GM21825 (cell line): ENCODE results near the gene MYO16.

Experiments
- ATAC-seq: cut with Tn5 transposase; IDR thresholded peaks from one replicate; pipeline ENCODE4 v1.9.1; 2021; ENCODE audit warnings: mild to moderate bottlenecking, moderate library complexity; ENCODE audit not compliant: unreplicated experiment

Gene MYO16

GRCh38 chr13:108629181-108629752 is at the start of gene MYO16:
Gene MYO16 (plus strand): TSS chr13:108629611. CDS start chr13:108629845, 234 bp downstream.
- no peak for ATAC-seq

- no peak for ATAC-seq
These were observed 42.6 kb upstream of the MYO16 start for GRCh38 chr13:108586826-108587225.

- ATAC-seq, result no peak
These were observed 40.9 kb upstream of the MYO16 start for GRCh38 chr13:108588516-108588915.

GRCh38 chr13:108594153-108594552 is 35.3 kb upstream of the MYO16 start:
- no peak for ATAC-seq

- ATAC-seq, result no peak
These were observed 33.8 kb upstream of the MYO16 start for GRCh38 chr13:108595436-108596274.

GRCh38 chr13:108597943-108598342 is 31.5 kb upstream of the MYO16 start:
- ATAC-seq, result no peak

GRCh38 chr13:108606424-108606823 is 23.0 kb upstream of the MYO16 start:
- no peak for ATAC-seq

- no peak for ATAC-seq
These were observed 20.1 kb upstream of the MYO16 start for GRCh38 chr13:108609353-108609752.

- ATAC-seq, result no peak
These were observed 18.9 kb upstream of the MYO16 start for GRCh38 chr13:108610507-108610906.

GRCh38 chr13:108615241-108615640 is 14.2 kb upstream of the MYO16 start:
- no peak for ATAC-seq

- ATAC-seq, result no peak
These were observed 11.2 kb upstream of the MYO16 start for GRCh38 chr13:108618233-108618632.

- ATAC-seq, result no peak
These were observed 7.9 kb upstream of the MYO16 start for GRCh38 chr13:108621462-108621861.

GRCh38 chr13:108624108-108624507 is 5.3 kb upstream of the MYO16 start:
- ATAC-seq, result no peak

GRCh38 chr13:108624979-108625378 is 4.4 kb upstream of the MYO16 start:
- ATAC-seq, result no peak

GRCh38 chr13:108629988-108630387 is 577 bp downstream of the MYO16 start:
- ATAC-seq, result no peak

GRCh38 chr13:108632649-108633167 is 3.3 kb downstream of the MYO16 start:
- no peak for ATAC-seq

- ATAC-seq, result no peak
These were observed 9.5 kb downstream of the MYO16 start for GRCh38 chr13:108638901-108639300.

- no peak for ATAC-seq
These were observed 14.4 kb downstream of the MYO16 start for GRCh38 chr13:108643646-108644353.

GRCh38 chr13:108645376-108645775 is 16.0 kb downstream of the MYO16 start:
- ATAC-seq, result no peak

- ATAC-seq, result no peak
These were observed 20.9 kb downstream of the MYO16 start for GRCh38 chr13:108650271-108650670.

- ATAC-seq, result no peak
These were observed 27.3 kb downstream of the MYO16 start for GRCh38 chr13:108656742-108657141.

GRCh38 chr13:108657519-108657918 is 28.1 kb downstream of the MYO16 start:
- ATAC-seq, result no peak
